HG02642 (cell line): ENCODE results near the gene XYLB.

Source experiments
- ATAC-seq: cut with Tn5 transposase; IDR thresholded peaks from one replicate; pipeline ENCODE4 v1.9.1; 2021; ENCODE audit warnings: mild to moderate bottlenecking; ENCODE audit not compliant: unreplicated experiment, poor library complexity

The XYLB gene

DNA sequence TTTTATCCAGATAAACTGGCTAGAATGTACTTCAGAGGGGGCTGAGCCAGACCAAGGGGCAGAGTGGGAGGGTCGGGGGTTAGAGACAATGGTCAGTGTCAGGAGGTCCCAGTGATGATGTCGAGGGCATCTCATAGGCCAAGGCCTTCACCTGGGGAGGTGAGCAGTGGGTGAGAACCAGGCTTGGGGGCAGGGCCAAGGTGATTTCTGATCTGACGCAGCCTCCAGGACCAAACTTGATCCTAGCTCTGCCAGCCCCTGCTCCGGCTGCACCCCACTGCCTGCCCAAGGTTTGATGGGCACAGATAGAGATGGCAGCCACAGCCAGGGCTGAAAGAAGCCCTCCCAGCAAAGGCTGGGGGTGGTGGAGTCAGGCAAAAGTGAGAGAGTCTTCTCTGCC lies 14.9 kb downstream of the XYLB start:
- ATAC-seq: no peak

DNA sequence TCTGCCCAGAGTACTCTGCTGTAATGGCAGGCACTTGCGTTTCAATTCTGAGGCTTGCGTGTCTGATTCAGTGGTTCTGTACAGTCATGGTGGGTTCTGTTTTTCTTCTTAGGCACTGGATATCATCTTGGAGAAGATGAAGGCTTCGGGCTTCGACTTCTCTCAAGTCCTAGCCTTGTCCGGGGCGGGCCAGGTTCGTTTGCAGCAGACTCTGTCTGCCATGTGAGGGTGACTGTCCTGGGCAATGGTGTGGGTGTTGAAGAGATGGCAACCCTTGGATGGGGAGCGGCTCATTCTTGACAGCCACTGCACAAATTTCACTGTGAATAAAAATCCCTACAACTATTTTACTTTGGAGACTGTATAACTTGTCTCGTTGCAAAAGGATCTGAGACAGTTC lies 16.2 kb downstream of the XYLB start:
- ATAC-seq: no peak

DNA sequence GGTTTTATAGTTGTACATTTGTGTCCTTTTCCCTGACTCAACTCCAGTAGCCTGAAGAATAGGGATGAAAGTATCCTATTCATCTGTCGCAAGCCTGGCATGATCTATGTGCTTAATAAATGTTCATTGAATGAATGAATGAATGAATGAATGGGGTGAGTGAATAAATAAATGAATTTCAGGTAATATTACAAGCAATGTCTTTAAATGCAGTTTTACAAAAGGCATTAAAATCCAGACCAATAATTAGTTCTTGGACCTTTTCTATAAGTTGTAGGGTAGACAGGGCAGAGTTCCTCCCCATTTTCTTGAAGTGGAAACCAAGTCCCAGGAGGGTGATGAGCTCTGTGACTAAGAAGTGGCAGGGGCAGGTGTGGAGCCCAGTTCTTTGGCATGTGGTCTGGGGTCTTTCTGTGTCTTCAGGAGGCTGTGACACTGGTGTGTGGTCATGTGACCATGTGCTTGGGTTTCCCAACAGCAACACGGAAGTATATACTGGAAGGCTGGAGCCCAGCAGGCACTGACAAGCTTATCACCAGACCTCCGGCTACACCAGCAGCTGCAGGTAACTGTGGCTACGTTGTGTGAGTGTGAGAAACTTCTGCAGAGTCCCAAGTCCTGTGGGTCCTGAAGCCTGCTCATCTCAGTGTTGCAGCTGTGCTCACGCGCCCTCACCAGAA lies 18.3 kb downstream of the XYLB start:
- ATAC-seq: no peak

DNA sequence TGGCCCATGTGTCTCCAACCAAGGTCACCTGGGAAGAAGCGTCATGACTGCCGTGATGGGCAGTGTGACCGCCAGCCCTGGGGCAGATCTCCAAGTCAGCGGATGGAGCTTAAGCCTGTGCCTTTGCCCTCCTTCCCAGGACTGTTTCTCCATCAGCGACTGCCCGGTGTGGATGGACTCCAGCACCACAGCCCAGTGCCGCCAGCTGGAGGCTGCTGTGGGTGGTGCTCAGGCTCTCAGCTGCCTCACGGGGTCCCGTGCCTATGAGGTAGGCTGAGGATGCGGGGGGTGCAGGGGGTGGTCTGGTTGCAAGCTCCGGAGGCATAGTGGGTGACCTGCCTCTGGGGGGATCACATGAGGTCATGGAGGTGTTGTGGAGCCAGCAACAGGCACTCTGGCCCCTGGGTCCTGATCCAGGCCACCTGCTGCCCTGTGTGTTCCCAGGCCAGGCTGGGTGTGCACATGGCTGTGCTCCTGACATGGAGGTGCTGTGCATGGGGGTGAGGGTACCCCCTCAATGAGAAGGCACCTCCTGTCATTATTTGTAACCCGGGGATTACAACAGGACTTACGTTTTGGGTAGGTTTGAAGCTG lies 19.0 kb downstream of the XYLB start:
- no peak for ATAC-seq

DNA sequence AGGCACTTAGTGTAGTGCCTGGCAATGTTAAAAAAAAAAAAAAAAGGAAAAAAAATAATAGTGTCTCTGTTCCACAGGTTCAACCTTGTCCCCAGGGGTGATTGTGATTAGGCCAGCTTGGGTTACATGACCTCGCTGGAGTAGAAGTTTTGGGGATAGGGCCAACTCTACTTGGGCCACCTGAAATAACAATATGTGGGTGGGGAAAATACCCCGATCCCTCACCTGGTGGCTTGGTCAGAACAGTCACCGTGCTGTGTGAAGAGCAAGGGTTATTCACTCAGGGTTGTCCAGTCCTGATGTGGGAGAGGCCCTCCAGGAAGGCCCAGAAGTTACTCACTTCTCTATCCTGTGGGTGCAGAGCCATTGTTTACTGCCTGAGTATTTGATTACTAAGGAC lies 19.5 kb downstream of the XYLB start:
- no peak for ATAC-seq

DNA sequence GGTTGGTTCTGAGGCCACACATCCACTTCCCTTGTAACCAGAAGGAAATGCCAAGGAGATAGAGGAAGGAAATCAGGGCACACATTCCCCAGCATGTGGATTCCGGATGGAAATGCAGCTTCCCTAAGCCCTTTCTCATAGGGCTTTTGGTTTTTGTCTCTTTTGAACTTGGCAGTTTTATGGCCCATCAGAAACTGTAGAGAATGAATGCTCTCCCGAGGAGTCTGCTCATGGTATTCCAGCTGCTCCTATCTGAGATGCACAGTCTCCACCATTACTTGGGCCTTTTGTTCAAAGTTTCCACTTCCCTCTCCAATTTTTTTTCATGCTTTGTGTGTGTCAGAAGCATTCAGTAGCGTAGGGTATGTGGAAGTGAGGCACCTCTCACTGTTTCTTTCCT lies 21.2 kb downstream of the XYLB start:
- ATAC-seq: no peak

DNA sequence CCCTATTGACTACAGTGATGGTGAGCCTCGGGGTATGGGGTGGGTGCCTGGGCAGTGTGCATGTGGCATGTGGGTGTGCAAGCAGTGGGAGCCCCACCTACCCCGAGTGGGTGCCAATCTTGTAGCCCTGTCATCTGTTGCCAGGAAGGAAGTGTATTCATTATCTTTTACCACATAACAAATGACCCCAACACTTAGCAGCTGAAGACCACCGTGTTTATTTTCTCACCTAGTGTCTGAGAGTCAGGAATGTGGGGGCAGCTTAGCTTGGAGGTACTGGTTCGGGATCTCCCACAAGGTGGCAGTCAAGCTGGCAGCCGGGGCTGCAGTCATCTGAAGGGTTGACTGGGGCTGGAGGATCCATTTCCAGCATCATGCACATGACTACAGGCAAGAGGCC lies 21.7 kb downstream of the XYLB start:
- ATAC-seq: no peak

DNA sequence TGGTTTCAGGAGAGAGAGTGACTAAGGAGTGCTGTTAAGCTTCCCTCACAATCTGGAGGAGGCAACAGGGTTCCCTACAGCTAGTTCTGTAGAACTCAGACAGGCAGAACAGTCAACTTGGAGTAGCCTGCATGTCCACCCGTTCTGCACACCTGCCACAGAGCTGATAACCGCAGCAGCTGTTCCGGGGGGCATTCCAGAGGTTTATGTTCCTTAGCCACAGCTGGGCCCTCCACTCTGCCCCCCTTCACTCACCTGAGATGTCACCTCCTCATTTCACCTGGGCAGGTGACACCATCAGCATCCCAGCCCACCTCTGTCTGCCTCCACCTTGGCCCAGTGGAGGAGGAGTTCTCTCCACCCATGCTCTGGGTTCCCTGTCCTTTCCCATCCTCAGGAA lies 22.6 kb downstream of the XYLB start:
- ATAC-seq: no peak

DNA sequence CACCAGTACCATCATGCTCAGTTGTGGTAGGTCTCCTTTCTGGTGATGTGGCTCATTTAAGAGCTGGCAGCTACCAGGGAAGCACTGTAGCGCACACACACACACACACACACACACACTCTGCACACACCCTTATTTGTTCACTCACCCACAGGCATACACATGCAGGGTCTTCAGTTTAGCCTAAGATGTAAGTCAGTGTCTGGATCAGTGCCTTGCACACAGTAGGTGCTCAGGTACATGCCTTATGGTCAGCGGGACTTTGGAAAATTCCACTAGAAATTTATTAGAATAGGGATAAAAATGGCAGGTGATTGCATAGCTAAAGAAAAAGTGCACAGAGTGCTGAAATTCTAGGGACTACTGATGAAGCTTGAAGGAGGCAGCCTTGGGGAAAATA lies 23.6 kb downstream of the XYLB start:
- ATAC-seq: no peak

DNA sequence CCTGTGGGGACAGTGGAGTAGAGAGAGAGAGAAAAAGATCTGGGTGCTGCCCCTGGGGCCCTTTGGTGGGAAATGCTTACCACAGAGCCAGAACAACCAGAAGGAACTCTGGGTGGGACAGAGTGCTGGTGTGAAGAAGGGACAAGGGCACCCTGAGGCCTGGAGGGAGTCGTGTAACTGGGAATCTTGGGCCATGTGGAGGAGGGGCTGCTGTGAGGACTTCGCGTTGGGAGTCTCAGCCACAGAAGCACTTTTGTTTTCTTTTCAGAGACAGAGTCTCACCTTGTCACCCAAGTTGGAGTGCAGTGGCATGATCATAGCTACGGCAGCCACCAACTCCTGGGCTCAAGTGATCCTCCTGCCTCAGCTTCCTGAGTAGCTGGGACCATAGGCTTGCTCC lies 24.3 kb downstream of the XYLB start:
- ATAC-seq: no peak

DNA sequence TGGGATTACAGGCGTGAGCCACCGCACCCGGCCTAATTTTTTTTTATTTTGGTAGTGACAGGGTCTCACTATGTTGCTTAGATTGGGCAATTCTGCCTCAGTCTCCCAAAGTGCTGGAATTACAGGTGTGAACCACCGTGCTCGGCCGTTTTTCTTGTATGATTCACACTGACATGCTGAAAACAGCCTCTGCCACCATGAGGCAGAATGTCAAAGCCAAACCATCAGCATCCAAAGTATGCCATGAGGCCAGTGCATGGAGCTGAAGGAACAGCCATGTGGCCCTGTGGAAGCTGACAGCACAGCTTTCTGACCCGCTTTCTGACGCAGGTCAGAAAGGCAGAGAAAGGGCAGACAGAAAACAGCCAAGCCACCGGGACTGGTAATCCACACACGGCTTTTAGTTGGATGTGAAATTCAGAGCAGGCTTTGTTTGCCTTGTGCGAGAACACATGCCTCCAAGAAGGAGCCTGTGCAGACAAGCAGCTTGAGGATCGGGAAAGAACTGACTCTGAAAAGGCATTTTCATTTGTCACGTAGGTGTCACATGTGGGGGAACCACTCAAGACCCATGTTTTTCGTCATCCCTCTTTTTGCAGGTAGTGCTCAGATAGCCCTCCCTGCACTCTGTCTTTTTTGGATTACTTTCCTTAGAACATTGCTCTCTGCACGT lies 25.1 kb downstream of the XYLB start:
- ATAC-seq: no peak

DNA sequence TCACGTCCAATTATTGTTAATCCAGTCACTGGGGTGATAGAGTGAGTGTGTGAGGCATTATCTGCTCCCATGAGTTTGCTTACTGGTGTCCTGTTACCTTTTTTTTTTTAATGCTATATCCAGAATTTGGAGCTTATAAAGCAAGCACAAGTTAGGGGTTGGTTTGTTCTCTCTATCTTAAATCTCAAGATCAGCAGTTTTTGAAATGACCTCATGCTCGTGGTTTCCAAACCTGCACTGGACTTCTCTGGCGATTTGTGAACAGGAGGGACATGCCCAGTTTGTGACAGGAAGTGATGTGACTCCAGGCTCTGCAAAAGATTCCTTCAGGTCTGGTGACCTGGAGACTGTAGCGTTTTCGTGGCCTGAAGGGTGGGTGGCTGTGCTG lies 25.6 kb downstream of the XYLB start:
- no peak for ATAC-seq

DNA sequence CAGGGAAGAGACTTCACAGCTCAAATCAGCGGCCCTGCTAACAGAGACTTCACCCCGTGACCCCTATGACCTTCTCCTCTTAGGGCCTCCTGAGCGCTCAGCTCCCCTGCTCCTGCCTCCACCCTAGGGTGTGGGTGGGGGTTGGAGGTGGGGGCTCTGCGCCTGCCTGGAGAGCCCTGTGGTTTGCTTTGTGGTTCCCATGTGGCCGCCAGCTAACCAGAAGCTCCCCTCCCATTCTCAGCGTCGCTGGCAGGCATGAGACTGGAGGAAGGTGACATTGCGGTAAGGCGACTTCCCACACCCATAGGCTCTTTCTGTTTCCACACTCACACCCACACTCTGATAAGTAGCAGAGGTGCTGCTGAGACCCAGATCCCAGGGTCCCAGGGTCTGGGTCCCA lies 27.6 kb downstream of the XYLB start:
- ATAC-seq: no peak

DNA sequence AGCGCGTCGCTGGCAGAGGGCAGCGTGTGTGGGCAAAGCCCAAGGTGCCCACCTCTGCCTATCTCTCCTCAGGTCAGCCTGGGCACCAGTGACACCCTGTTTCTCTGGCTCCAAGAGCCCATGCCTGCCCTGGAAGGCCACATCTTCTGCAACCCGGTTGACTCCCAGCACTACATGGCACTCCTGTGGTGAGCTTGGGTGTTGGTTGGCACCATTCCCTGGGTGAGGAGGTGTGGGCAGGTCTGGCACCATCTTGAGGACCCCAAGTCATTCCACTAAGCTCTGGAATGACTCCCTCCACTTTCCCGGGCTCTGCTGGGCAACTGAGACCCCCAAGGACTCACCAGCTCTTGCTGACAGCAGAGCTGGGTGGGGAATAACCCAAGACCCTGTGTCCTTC lies 28.5 kb downstream of the XYLB start:
- ATAC-seq: no peak

DNA sequence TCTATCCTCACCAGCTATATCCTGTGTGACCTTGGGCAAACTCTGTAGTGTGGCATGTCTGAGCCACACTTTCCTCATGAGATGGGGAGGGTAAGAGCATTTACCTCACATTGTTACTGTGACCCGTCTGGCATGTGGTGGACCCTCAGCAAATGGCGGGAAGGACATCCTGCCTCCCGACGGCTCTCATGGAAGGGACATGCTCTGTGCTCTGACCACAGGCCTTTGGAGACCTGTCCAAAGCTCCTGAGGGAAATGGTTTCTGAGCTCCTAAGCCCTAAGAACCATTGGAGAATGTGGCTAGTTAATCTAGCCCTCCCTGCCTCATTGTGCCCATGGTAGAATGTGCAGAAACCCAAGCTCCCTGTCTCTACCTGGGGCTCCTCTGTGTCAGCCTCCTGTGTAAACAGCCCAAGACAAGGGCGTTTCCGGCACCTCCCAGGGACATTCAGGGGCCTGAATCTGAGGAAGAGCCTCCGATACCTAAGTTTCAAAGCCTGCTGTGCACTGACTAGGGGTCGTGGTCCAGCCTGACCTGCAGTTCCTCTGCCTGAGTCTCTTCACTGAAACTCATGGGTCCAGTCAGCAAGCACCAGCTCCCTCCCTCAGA lies 29.0 kb downstream of the XYLB start:
- no peak for ATAC-seq

DNA sequence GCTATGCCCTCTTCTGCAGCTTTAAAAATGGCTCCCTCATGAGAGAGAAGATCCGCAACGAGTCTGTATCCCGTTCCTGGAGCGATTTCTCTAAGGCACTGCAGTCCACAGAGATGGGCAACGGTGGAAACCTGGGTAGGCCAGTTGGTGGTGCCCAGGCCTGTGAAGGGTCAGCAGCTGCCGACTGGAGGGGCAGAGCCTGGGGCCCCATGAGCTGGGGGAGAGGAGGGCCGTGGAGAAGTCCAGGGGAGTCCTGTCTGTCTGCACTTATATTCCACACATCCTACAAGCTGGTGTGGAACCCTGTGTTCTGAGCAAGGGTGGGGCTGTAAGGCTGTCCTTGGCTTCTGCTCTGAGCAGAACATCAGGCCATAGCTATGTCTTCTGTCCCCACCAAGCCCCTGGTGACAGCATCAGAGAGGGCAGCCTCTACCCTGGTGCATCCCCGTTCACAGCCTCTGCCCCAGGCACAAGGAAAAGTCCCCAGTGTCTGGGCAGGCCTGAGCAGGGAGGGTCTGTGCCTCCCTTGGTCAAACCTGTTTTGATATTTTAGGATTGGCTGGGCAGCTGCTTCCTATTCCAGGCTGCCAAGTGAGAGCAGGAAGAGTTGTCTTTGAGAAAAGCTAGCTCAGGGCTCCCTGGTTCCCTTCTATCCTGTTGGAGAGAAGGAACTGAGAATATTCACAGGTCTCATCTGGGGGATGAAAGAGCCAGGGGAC lies 29.7 kb downstream of the XYLB start:
- ATAC-seq: no peak

DNA sequence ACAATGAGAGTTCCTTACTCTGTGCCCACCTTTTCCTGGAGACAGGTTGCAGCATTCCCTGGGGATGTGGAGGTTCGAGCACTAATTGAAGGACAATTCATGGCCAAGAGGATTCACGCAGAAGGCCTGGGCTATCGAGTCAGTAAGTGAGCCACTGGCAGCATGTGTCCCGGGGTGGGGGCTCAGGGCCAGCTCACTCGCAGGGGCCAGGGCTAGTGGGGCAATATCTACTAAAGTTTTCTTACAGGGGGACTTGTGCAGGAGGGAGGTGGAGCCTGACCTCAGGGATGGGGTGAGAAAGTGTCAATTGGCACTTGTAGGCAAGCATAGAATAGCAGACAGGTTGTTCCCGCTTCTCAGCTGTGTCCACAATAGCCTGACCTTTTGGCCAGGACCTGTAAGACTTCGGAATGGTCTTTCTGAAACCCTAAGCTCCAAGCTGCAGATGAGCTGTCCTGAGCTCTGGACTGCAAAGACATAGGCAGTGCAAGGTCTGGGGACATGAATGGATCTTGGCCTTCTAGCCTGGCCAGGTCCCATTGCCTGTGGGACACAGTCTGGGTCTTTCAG lies 32.7 kb downstream of the XYLB start:
- ATAC-seq: no peak

DNA sequence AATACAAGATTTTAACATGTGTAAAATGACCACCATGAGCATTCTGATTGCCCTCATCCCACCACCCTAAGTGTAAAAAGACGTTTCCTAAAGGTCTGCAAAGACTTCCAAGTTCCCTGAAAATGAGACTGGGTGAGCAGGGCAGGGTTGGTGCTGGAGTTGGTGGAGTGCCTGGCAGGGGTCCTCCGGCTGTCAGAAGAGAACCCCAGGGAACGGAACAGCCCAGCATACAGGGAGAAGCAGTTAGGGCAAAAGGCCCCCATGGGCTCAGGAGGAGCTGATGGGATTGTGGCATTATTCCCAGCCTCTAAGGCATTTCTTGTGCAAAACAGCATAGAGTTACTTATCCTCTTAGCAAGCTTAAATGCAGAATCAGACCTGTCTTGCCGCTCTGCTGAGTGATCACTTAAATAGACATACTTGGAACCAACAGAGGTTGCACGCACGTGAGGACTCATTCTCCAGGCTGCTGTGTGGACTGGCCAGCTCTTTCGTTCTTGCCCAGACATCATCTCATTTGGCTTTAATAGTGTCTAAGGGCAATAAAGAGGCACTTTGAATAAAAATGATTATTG lies 36.0 kb downstream of the XYLB start:
- ATAC-seq: no peak

DNA sequence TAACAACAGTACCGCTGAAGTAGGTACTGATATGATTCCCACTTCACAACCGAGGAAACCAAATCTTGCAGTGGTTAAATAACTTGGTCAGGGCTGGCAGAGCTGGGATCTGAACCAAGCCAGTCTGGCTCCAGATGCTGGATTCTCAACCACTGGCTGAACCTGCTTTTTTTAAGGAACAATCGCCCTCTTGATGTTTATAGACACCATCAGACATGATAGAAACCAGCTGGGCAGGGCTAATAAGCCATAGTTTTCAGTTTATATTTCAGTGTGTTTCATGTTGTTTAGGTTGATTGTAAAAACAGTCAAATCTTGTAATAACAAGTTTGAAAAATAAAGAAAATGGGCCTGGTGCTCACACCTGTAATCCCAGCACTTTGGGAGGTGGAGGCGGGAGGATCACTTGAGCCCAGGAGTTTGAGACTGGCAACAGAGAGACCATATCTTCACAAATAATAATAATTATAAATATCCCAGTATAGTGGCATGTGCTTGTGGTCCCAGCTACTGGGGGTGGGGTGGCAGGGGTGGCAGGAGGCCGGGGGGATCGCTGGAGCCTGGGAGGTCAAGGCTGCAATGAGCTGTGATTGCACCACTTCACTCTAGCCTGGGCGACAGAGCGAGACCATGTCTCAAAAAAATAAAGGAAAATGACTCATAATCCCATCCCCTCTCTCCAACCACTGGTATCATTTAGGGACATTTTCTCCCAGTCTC lies 36.7 kb downstream of the XYLB start:
- no peak for ATAC-seq
